Measurements from ENCODE around the gene SGK1. TPM values are rescaled to one million over a fixed set of nuclear protein-coding genes. Genes with fewer than 3 reads are reported as not detected.
"Not testable (repeated sequence)": the region's sequence is repeated elsewhere in the genome, so short reads cannot be mapped to it uniquely, and the experiment has no call there.

SGK1 gene
- total RNA-seq, 6 experiments from 2014 or later = 75.4 to 117 (median 104) TPM

- H3K27me3 Mint-ChIP-seq (ENCODE audit: insufficient read depth) = peaks cover 1% of the 10 kb centered on the region; the same call in 1 of the 2 replicates
- no peak for TF ChIP-seq CTCF (IDR thresholded peaks at IDR 0.05)
- peaks cover 20% of the 10 kb centered on the region for H3K4me1 Mint-ChIP-seq (ENCODE audit: low read depth)
- H3K27ac Mint-ChIP-seq = no peak overlapping the region
- no peak overlapping the region for H3K4me3 Mint-ChIP-seq
- H3K9me3 Mint-ChIP-seq = no peaks in the 10 kb centered on the region
- no peaks in the 10 kb centered on the region for H3K36me3 Mint-ChIP-seq (ENCODE audit: low read depth)
- DNase-seq = no peak
Observed at GRCh38 chr6:134238960-134239795, 78.7 kb downstream of the SGK1 start.

- DNase-seq = no peak
- TF ChIP-seq CTCF (IDR thresholded peaks at IDR 0.05) = no peak
- peaks cover 20% of the 10 kb centered on the region for H3K4me1 Mint-ChIP-seq (ENCODE audit: low read depth)
- no peak overlapping the region for H3K27ac Mint-ChIP-seq
- H3K36me3 Mint-ChIP-seq (ENCODE audit: low read depth) = no peaks in the 10 kb centered on the region
- H3K9me3 Mint-ChIP-seq = no peaks in the 10 kb centered on the region
- H3K27me3 Mint-ChIP-seq (ENCODE audit: insufficient read depth) = peaks cover 1% of the 10 kb centered on the region; the same call in 1 of the 2 replicates
- H3K4me3 Mint-ChIP-seq = no peak overlapping the region
Observed at GRCh38 chr6:134238006-134238405, 79.9 kb downstream of the SGK1 start.

- Mint-ChIP-seq H3K4me1 (ENCODE audit: low read depth) (peaks cover 20% of the 10 kb centered on the region), H3K4me3 (peak overlapping the region; percentile 32; the same call in 1 of the 2 replicates), H3K36me3 (ENCODE audit: low read depth) (no peaks in the 10 kb centered on the region), H3K9me3 (no peaks in the 10 kb centered on the region), H3K27ac (peak overlapping the region; percentile 68), H3K27me3 (ENCODE audit: insufficient read depth) (peaks cover 1% of the 10 kb centered on the region; the same call in 1 of the 2 replicates)
- TF ChIP-seq CTCF (IDR thresholded peaks at IDR 0.05) = no peak
- peak; percentile 71 for DNase-seq
Observed at GRCh38 chr6:134235937-134236751, 81.8 kb downstream of the SGK1 start.

- peaks cover 20% of the 10 kb centered on the region for H3K4me1 Mint-ChIP-seq (ENCODE audit: low read depth)
- H3K36me3 Mint-ChIP-seq (ENCODE audit: low read depth) = not testable (repeated sequence)
Observed at GRCh38 chr6:134235334-134235733, 82.6 kb downstream of the SGK1 start.

GRCh38 chr6:134233180-134233955 lies 84.5 kb downstream of the SGK1 start:
- H3K4me1 Mint-ChIP-seq (ENCODE audit: low read depth) = peaks cover 20% of the 10 kb centered on the region
- H3K27me3 Mint-ChIP-seq (ENCODE audit: insufficient read depth) = no peaks in the 10 kb centered on the region; the same call in 1 of the 2 replicates
- H3K36me3 Mint-ChIP-seq (ENCODE audit: low read depth) = no peaks in the 10 kb centered on the region
- TF ChIP-seq CTCF (IDR thresholded peaks at IDR 0.05) = no peak
- no peak for DNase-seq
- H3K9me3 Mint-ChIP-seq = no peaks in the 10 kb centered on the region
- H3K4me3 Mint-ChIP-seq = no peak overlapping the region
- no peak overlapping the region for H3K27ac Mint-ChIP-seq

More at GRCh38 chr6:134235334-134235733, 82.6 kb downstream of the SGK1 start:
- H3K27ac Mint-ChIP-seq = peak overlapping the region; percentile 42; the same call in 1 of the 2 replicates
- not testable (repeated sequence) for H3K27me3 Mint-ChIP-seq (ENCODE audit: insufficient read depth); DNase-seq; H3K4me3 Mint-ChIP-seq; H3K9me3 Mint-ChIP-seq
